ENCODE data around the gene SLC15A3. TPM values are rescaled to one million over a fixed set of nuclear protein-coding genes. Genes with fewer than 3 reads are reported as not detected.

Gene SLC15A3
- total RNA-seq, 1 experiment from 2014 or later = 10.0 TPM

DNA sequence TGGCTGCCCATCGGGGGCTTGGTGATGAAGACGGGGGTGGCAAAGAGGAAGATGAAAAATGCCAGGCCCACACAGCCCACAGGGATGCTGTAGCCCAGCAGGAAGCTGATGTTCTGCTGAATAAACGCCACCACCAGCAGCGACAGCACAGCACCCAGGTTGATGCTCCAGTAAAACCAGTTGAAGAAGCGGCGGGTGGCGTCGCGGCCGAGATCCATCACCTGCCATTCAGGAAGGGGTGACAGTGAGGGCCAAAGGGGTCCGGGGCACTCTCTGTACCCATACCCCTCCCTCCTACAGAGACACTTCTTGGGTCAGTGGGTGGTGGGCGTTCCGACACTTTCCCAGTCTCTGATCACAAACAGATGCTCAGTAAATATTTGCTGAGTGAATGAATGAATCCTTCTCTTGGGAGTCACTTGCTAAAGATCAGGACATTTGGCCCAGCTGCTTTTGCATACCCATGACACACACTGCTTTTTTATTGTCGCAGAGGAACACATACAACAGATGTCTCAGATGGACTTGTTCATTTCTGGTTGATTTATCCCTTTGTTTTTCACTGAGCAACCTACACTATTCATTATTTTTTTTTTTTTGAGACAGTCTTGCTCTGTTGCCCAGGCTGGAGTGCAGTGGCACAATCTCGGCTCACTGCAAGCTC is 5.2 kb downstream of the SLC15A3 start:
- no peak for DNase-seq (ENCODE audit: low read depth)

DNA sequence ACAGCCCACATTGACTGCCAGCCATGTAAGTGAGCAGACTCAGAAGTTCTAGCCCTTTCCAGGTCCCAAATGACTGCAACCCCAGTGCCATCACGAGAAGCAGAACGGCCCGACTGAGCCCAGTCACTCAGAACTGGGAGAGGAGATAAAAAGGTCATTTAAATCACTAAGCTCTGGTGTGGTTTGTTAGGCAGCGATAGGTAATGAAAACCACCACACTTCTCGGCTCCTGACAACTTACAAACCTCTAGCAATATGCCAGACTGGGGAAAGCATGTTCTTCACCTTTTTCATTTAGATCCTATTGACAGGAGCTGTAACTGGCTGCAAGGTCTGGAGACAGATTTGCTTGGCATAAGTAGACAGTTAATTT is 6.7 kb downstream of the SLC15A3 start:
- DNase-seq (ENCODE audit: low read depth) = no peak

DNA sequence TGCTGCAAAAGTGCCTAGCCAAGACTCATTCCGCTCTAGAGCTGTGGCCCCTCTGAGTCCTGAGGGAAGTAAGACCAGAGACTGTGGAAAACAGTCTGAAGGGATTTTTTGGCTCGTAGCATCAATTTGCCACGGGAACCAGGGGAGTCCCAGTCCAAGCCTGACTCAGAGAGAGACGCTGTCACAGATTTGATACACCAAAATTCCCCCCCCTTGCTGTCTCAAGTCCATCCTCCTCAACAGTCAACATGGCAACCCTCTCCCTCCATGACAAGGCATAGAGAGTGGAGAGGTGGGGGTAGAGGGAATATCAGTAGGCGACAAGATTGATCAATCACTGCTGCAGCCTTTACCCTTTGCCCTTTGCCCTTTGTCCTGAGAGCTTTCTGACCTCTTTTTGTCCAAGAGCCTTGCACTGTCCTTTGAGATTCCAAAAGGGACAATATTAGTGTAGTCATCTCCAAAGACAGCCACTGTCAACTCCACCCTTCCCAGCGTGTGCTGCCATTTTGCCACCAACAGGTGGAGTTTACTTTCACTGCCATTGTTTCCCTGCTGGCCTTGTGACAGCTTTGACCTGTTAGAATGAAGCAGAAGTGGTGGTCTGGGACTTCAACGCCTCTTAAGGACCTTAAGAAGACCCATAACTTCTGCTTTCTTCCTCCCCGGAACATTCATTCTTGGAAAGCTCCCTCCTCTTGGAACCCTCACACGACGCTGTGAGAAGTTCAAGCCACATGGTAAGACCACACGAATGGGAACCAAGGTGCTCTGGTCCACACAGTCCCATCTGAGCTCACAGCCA is 7.3 kb downstream of the SLC15A3 start:
- DNase-seq (ENCODE audit: low read depth) = no peak

DNA sequence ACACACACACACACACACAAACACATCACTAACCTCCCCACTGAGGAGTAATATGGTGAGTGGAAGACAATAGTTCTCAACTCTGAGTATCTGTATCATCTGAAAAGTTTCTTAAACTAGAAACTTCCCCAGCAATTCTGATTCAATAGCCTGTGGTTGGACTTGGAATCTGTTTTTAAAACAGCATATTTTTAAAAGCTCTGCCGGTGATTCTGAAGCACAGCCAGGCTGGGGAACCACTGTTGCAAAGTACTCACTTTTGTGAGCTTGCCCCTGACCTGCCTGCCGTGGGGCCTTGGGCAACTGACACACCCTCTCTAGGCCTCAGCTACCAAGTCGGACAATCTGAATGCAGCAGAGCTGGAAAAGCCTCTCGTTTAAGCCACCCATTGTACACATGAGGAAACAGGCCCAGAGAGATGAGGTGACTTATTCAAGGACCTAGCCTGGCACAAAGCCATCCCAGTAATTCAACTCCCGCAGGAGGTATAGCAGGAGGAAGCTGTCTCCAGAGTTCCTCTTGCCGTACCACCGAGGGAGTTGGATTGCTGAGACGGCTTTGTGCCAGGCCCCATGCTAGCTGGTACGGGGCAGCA is 8.9 kb downstream of the SLC15A3 start:
- no peak for DNase-seq (ENCODE audit: low read depth)

DNA sequence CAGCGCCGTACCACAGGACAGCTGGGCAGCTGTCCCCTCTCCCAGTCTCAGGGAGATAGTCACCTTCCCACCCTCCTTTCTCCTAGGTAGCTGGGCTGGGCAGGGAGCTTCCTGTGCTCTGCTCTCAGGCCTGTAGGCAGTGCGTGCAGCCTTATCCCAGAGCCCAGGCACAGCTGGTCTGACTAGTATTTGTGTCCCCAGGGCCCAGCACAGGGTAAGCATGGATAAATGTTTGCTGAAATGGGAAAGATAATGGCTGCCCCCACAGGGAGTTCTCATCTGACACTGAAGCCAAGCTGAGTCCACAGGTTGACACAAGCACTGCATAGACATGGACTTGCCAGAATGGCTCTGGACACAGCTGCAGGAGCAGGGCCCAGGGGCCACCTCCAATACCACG is 9.8 kb downstream of the SLC15A3 start:
- no peak for DNase-seq (ENCODE audit: low read depth)

DNA sequence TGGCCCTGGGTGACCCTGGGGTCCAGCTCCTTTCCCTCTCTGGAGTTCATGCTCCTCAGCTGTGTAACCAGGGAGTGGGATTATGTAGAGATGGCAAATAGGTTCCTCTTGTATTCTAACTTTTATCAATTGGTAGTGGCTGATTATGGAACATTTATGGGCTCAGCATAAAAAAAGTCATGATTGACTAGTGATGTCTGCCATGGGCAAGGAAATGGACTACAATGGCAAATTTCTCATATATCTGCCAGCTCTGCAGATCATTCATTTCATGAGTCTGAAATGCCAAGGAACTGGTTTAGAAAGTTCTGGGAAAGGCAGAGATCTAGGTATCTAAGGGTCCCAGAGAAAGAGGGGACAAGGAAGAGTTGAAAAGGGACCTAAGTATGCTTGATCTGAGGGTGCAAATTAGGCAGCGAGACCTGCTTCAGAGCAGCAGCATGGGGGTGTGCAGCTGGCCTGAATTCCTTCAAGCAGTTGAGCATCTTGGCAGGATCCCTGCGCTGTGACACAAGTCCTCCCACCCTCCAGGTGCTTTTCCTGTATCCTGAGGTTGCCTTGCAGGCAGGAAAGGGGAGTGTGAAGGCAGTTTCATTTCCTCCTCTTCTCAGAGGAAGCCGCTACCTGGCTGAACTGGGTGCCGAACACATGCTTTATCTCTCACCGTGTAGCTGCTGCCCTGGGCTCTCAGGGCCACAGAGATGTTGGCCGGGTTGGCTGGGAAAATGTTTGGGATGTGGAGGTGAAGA is 10.4 kb downstream of the SLC15A3 start:
- DNase-seq (ENCODE audit: low read depth) = no peak

DNA sequence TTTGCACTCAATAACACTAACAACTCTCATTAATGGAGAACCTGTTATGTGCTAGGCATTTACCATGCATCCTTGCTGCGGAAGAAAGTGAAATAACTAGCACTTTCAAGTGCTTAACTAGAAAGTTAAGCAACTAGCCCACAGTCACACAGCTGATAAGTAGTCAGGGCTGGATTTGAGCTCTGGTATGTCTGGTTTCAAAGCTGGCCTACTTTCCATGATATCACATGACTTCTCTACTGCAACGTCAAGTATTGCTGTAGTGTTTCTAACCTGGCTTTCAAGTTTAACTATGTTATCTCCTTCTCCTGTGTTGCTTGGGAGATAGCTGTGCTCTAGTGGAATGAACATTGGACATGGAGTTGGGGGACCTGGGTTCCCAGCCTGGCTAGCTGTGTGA is 12.1 kb downstream of the SLC15A3 start:
- DNase-seq (ENCODE audit: low read depth) = no peak

DNA sequence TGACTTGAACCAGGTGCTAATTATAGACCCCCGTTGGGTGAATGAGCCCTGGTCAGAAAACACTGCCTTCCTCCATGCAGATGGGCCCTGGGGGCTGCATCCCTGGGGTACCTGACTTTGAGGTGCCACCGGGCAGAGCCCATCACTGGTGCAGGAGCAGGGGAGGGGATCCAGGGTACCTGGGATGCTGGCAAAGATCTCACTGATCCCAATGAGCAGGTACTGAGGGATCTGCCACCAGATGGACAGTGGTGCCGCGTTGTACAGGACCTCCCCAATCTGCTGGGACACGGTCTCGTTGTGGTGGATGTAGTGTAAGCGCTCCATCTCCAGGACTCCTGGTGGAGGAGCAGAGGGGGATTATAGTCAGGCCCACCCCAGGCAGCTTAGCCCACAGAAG is 12.7 kb downstream of the SLC15A3 start:
- DNase-seq (ENCODE audit: low read depth) = no peak

DNA sequence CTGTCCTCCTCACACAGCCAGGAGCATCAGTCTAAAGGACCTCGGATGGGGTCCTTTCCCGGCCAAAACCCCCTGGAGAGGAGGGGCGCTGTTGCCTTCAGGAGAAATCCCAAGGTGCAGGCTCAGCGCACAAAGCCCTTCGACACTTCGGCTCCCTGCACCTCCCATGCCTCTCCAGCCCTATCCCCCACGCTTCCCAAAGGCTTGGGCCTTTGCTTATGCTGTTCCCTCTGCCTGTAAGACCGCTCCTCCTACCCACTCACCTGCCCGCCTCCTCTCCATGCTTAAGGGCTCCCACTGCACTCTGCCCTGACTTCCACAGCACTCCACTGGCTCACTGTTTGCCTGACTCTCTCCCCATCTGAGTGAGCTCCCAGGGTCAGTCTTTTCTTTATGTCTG is 13.5 kb downstream of the SLC15A3 start:
- DNase-seq (ENCODE audit: low read depth) = no peak

DNA sequence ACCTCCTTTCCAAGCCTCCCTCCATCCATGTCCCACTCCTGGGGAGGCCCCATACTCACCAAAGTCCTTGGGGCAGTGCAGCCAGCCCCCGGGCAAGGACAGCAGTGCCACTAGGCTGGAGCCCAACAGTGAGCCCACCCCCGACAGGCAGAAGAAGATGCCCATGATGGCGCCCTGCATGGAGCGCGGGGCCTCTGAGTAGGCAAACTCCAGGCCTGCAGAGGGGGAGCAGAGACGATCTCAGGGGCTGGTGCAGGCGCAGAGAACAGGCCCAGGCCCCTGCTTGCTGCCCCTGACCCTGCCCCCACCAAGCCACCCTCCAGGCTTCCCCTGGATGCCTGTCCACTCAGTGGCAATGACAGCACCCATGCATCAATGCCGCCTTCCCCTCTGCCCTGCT is 14.2 kb downstream of the SLC15A3 start:
- DNase-seq (ENCODE audit: low read depth) = no peak

DNA sequence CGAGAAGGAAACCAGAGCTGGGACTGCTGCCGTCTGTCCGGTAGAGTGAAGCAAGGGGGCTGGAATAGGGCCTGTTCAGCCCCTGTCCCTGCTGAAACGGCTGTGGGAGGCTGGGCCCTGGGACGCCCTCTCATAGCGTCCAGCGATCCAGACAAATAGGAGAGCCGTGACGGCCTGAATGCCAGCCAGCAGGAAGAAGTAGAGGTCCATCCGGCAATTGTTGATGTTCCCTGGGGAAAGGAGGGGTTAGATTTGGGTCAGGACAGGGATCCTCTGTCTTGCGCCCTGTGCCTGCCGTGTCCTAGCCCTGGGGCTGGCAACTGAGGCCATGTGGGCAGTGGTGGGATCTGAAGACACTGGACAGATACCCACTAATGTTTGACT is 14.8 kb downstream of the SLC15A3 start:
- no peak for DNase-seq (ENCODE audit: low read depth)

DNA sequence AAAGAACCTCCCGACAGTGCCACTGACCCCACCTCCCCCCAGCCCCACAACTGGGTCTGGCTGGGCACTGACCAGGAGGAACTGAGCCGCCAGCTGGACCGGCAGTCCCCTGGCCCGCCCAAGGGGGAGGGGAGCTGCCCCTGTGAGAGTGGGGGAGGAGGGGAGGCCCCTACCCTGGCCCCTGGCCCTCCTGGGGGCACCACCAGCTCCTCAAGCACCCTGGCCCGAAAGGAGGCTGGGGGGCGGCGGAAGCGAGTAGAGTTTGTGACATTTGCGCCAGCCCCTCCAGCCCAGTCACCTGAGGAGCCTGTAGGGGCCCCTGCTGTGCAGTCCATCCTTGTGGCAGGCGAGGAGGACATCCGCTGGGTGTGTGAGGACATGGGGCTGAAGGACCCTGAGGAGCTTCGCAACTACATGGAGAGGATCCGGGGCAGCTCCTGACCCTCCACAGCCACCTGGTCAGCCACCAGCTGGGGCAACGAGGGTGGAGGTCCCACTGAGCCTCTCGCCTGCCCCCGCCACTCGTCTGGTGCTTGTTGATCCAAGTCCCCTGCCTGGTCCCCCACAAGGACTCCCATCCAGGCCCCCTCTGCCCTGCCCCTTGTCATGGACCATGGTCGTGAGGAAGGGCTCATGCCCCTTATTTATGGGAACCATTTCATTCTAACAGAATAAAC is 15.4 kb downstream of the SLC15A3 start:
- DNase-seq (ENCODE audit: low read depth) = no peak

DNA sequence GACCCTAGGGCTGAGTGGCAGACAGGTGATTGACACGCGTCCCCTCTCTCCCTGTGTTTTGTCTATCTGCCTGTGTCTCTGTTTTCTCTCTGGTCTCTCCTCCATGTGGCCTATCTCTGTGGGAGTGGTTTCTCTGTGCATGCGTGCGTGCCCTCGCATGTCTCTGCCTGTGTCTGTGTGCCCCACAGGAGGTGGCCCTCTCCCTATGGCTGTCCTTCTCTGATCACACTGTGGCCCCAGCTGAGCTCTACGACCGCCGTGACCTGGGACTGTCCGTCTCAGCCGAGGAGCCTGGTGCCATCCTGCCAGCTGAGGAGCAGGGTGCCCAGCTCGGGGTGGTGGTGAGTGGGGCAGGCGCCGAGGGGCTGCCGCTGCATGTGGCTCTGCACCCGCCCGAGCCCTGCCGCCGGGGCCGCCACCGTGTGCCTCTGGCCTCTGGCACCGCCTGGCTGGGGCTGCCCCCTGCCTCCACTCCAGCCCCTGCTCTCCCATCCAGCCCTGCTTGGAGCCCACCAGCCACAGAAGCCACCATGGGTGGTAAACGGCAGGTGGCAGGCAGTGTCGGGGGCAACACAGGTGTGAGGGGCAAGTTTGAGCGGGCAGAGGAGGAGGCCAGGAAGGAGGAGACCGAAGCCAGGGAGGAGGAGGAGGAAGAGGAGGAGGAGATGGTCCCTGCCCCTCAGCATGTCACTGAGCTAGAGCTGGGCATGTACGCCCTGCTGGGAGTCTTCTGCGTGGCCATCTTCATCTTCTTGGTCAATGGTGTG is 16.1 kb downstream of the SLC15A3 start:
- no peak for DNase-seq (ENCODE audit: low read depth)

DNA sequence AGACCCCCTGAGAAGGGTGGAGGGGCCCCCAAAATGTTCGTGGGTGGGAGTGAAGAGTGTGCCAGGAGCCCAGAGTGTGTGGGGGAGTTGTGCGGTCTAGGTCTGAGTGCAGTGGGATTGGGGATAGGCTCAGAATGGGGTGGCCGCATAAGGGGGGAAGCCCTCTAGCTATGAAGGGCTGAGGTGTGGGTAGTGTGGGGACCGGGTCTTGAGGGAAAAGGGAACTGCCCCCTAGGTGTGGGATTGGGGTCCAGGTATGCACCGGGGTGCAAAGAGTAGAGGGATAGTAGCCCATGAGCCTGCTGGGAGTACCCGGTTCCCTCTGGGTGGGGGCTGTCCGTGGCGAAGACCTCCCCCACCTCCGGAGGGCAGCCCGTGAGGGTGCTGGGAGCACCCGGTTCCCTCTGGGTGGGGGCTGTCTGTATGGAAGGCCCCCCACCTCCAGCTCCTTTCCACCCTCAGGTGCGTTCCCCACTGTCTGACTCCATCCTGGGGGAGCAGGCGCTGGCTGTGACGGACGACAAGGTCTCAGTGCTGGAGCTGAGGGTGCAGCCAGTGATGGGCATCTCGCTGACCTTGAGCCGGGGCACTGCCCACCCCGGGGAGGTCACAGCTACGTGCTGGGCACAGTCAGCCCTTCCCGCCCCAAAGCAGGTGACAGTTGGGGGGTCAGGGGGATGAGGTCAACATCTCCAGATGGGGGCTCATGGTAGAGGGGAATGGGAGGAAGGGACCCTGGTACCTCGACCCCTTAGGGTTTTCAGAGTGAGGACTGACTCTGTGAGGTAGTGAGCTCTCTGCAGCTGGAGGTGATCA is 17.0 kb downstream of the SLC15A3 start:
- DNase-seq (ENCODE audit: low read depth) = no peak

DNA sequence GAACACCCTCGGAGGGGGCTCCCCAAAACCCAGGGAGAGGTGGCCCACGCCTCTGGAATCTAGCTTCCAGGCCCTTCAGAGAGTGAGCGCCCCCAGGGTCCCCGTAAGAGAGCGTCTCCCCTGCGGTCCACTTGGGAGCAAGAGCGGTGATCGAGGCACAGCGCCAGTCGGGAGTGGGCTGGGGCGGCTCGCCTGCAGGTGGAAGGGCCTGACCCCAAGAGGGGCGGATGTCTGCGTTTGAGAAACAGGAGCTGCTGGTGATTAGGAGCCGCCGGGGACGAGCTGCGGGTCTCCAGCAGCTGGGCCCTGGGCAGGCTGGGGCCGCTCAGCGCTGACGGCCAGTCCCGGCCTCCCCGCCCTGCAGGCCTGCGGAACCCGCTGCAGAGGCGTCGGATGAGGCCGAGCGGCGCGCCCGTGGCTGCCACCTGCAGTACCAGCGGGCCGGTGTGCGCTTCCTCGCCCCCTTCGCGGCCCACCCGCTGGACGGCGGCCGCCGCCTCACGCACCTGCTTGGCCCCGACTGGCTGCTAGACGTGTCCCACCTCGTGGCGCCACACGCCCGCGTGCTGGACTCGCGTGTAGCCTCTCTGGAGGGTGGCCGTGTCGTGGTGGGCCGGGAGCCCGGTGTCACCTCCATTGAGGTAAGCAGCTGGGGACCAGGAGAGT is 17.7 kb downstream of the SLC15A3 start:
- DNase-seq (ENCODE audit: low read depth) = no peak

DNA sequence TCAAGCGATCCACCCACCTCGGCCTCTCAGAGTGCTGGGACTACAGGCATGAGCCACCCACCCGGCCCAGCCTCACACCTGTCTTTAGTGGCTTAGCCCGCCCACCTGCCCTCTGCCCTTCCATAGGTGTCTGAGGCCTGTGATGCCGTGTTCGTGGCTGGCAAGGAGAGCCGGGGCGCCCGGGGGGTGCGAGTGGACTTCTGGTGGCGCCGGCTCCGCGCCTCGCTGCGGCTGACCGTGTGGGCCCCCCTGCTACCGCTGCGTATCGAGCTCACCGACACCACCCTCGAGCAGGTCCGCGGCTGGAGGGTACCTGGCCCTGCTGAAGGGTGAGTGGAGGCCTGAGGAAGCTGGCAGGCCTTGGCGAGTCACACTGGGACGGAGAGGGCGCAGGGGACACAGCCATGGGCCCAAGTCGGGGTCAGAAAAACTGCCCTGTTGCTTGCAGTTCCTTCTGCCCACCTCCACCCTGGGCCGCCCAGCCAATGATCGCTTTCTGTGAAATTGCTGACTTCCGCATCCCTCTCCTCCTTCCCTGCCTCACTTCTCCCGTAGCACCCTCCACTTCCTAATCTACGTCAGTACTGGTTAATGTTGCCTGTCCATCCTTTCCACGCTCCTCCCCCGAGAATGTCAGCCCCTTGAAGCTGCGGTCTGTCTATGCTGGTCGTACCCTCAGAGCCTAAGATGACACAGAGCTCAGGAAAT is 18.4 kb downstream of the SLC15A3 start:
- DNase-seq (ENCODE audit: low read depth) = no peak

DNA sequence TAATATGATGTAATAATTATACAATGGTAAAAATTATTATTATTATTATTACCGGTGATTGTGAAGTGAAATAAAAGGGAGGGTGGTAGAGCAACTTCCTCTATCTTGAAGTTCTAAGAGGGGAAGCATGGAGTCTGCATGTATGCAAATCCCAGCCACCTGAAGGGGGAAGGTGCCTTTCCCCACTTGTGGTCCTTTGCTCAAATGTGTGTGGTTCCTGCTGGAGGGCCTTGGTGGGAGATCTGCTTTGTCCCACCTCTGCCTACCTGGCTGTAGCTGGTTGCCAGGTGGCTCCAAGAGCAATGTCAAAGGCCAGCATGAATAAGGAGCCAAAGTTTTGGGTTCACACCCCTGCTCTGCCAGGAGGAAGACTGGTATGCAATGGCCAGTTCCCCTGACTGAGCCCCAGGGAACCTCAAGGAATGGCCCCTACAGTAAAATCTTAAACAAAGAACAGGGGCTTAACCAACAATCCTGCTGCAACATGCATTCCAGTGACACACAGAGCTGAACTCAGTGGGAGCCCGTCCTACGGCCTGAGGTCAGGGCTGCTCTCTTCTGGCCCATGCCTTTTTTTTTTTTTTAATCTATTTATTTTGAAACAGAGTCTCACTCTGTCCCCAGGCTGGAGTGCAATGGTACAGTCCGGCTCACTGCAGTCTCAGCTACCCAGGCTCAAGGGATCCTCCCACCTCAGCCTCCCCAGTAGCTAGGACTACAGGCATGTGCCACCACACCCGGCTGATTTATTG is 19.2 kb downstream of the SLC15A3 start:
- no peak for DNase-seq (ENCODE audit: low read depth)

DNA sequence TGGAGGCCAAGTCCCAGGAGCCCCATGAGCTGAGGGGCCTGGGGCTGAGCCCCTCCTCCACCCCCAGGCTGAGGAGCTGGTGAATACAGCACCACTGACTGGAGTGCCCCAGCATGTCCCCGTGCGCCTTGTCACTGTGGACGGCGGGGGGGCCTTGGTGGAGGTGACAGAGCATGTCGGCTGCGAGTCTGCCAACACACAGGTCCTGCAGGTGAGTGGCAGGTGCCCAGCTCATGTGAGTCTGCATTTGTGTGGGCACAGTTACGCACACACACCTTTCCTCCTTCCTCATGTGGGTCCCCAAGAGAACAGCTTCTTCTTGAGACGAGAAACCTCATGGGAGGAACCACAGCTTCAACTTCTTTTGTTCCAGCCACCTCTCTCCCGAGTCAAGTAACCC is 20.1 kb downstream of the SLC15A3 start:
- DNase-seq (ENCODE audit: low read depth) = no peak

Data from RPMI7951 (cell line).